GM19043 (cell line): ENCODE results near the gene OR8G5.
"Not testable (repeated sequence)": the region's sequence is repeated elsewhere in the genome, so short reads cannot be mapped to it uniquely, and the experiment has no call there.

Experiments
- ATAC-seq: cut with Tn5 transposase; IDR thresholded peaks from one replicate; pipeline ENCODE4 v1.9.1; 2021; ENCODE audit warnings: low read depth; ENCODE audit not compliant: unreplicated experiment

OR8G5 gene, protein sequence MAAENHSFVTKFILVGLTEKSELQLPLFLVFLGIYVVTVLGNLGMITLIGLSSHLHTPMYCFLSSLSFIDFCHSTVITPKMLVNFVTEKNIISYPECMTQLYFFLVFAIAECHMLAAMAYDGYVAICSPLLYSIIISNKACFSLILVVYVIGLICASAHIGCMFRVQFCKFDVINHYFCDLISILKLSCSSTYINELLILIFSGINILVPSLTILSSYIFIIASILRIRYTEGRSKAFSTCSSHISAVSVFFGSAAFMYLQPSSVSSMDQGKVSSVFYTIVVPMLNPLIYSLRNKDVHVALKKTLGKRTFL

DNA sequence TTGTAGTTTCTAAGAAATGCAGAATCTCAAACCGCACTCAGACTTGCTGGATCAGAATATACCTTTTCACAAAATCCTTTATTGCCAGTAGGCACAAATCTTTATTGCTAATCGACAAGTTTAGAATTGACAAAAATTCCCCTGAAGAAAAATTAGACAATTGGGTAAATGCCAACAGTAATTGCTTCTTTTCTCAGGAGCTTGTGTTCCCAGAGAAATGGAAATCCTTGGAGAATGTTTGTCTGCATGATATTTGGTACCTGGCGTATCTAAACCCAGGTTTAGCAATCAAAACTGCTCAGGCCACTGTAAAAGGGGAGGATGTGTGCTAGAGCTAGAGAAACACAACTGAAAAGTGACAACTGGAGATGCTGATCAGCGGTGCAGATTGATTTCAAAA, at the start of gene OR8G5:
OR8G5 (plus strand) TSS at position 301 of the 400 bp plus-strand sequence. CDS start 8,556 bp downstream, outside the sequence.
- ATAC-seq = no peak

DNA sequence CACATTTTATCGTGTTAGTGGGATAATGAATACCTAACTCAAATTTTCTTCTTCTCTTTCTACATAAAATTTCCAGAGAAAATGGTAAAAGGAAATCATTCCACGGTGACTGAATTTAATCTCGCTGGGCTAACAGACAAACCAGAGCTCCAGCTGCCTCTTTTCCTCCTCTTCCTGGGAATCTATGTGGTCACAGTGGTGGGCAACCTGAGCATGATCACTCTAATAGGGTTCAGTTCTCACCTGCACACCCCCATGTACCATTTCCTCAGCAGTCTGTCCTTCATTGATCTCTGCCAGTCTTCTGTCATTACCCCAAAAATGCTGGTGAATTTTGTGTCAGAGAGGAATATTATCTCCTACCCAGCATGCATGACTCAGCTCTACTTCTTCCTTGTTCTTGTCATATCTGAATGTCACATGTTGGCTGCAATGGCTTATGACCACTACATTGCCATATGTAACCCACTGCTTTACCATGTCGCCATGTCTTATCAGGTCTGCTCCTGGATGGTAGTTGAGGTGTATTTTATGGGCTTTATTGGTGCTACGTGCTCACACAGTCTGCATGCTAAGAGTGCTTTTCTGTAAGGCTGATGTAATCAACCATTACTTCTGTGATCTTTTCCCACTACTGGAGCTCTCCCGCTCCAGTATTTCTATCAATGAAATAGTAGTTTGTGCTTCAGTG, 48.9 kb upstream of the OR8G5 start:
- ATAC-seq = no peak

DNA sequence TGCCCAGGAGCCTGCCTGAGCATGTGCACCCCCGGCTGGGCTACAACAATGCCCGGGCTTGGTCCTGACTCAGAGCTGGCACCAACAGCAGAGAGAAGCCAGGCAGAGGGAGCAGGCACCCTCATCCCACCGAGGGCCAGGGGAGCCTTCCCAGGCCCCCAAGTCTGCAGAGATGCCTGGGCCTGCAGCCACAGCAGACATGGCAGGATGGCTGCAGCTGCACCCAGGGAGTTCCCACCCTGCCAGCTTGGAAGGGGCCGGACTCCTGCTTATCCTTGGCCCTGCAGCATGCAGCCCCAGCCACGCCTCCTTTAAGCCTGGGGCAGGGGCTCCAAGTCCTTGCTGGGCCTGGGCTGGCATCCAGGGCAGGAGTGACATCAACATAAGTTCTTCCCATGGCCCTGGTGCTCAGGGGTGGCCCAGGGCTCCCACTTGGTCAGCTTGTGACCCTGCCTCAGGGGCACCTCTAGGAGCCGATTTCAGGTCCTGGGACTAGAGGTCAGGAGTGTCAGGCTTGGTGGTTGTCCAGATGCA, 46.3 kb upstream of the OR8G5 start:
- ATAC-seq = no peak

DNA sequence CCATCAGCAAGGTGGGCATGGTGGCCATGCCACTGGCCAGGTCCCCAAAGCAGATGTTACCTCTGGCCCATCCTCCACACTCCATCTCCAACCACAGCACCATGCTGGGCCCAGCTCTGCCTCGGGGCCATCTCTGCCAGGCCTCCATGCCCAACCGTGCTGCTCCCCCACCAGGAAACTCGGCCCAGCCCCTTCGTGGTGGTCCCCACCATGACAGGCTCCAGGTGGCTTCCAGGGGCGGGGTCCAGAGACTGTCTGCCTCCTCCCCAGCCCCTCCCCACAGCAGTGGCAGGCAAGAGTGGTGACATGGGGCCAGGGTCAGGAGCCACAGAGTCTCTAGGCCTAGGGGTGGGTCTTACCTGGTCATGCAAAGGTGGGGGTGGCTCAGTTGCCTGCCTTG, 45.8 kb upstream of the OR8G5 start:
- ATAC-seq = no peak

DNA sequence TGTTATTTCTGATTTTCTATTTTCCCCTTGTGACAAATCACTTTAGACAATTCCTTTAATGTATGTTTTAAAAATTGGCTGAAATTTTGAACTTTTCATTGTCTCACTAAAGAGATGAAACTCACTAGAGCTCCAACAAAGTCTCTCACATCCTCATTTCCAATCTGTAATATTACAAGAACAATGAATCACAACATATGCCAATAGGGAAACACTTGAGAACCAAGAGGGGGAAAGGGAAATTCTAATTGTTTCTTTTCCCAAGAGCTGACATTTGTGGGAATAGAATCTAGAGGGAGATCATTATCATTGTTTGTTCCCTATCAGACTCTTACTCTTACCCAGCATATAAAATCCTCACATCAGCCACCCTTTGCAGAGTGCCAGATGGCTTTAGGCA, 44.9 kb upstream of the OR8G5 start:
- ATAC-seq = no peak

DNA sequence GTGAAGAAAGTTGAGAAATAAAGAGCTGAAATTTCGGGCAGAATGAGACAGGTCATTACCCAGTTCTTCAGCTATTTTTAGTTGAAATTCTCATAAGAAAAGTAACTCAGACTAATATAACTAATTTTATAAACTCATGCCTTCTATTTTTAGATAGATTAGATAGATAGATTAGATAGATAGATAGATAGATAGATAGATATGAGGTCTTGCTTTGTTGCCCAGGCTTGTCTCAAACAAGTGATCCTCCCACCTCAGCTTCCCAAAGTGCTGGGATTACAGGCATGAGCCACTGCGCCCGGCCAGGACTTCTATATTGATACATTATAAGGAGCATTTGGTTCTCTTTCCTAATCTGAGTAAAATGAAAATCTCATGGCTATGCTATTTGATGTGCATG, 42.1 kb upstream of the OR8G5 start:
- ATAC-seq = no peak

DNA sequence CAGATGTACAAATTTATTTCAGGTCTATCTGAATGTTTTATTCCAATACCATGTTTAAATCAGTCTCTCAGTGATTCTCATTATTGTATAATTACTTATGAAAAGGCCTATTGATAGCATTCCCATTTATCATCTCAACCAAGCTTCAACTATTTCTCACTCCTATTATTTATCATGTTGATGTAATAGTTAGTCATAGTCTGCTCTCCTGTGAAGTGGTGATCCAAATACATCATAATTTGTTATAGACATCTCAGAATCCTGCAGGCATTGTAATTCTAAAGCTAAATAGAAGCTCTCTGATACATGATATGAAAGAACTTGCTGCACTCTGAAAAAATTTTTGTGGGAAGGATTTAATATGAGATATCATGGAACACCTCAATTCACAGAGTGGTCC, 37.0 kb upstream of the OR8G5 start:
- ATAC-seq = no peak

DNA sequence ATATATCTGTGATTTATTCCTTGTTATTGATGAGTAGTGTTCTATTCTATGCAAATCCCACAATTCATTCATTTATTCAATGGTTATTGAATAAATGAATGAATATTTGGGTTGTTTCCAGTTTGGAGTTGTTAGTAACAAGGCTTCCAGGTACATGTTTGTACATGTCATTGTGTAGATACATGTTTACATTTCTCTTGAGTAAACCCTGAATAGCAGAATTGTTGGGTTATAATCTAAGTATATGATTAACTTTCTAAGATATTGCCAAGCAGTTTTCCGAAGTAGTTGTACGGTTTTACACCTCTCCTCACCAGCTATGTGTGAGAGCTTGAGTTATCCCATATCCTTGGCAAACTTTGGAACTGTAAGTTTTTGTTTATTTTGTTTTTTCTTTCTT, 33.8 kb upstream of the OR8G5 start:
- no peak for ATAC-seq

DNA sequence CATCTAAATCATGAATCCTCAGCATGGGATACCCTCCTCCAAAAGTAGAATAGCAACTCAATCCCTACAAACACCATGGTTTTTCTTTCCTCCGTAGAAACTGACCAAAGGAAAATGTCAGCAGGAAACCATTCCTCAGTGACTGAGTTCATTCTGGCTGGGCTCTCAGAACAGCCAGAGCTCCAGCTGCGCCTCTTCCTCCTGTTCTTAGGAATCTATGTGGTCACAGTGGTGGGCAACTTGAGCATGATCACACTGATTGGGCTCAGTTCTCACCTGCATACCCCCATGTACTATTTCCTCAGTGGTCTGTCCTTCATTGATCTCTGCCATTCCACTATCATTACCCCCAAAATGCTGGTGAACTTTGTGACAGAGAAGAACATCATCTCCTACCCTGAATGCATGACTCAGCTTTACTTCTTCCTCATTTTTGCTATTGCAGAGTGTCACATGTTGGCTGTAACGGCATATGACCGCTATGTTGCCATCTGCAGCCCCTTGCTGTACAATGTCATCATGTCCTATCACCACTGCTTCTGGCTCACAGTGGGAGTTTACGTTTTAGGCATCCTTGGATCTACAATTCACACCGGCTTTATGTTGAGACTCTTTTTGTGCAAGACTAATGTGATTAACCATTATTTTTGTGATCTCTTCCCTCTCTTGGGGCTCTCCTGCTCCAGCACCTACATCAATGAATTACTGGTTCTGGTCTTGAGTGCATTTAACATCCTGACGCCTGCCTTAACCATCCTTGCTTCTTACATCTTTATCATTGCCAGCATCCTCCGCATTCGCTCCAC, 31.4 kb upstream of the OR8G5 start:
- not testable (repeated sequence) for ATAC-seq

DNA sequence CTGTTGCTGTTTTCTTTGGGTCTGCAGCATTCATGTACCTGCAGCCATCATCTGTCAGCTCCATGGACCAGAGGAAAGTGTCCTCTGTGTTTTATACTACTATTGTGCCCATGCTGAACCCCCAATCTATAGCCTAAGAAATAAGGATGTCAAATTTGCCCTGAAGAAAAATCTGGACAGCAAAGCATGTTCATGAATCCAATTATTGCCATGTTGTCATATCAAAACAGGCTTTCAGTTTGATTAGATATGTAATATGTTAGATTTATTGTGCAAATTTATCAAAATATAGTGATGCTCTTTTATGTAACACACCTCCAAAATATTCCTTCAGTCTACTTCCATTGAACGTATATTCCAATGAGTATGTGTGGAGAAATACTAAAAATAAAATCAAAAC, 30.7 kb upstream of the OR8G5 start:
- ATAC-seq = no peak

DNA sequence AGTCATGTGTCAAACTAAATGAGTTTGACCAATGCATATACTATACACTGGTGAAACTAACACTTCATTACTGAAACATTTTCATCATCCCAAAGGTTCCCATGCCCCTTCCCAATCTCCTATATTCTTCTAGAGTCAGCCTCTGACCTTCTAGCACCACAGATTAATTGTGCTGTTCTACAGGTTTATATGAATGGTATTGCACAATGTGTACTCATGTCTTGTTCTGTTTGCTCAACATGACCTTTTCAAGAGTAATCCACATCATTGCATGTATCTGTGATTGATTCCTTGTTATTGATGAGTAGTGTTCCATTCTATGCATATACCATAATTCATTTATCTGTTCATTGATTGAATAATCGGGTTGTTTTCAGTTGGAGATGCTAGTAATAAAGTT, 22.8 kb upstream of the OR8G5 start:
- ATAC-seq = no peak

DNA sequence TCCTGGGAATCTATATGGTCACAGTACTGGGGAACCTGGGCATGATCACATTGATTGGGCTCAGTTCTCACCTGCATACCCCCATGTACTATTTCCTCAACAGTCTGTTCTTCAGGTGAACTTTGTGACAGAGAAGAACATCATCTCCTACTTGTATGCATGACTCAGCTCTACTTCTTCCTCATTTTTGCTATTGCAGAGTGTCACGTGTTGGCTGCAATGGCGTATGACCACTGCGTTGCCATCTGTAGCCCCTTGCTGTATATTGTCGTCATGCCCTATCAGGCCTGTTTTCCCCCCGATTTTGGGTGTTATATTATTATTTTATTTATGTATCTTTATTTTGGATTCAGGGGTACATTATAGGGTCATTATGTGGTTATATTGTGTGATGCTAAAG, 17.7 kb upstream of the OR8G5 start:
- no peak for ATAC-seq

DNA sequence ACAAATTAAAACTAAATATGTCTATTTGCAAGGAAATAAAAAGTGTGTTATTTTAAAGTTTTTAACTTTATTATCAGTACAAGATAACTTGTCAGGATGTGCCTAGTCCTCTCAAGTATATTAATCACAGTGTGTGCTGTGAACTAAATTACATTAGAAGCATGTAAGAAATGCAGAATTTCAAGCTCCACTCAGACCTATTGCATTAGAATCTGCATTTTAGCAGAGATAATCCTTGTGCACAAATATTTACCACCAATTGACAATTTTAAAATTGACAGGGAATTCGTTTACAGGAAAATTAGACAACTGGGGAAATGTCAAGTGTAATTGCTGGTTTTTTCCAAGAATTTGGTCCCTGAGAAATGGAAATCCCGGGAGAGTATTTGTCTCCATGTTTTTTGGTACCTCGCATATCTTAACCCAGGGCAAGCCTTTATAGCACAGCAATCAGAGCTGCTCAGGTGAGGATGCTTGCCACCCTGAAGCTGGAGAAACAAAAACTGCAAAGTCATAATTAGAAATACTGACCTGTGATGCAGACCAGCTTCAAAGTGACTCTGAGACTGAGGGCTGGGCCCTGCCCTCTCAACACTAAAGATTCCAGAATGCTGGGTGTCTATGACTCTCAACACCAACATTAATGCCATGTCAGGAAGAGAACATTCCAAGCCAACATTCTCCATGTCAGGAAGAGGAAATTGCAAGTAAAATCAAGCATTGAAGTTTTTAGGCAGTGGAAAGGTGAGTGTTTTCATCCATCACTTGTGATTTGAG, 15.4 kb upstream of the OR8G5 start, which contains the start of gene OR8G1:
OR8G1 (plus strand) TSS at position 475 of the 777 bp plus-strand sequence. CDS start 8,581 bp downstream, outside the sequence.
- no peak for ATAC-seq

DNA sequence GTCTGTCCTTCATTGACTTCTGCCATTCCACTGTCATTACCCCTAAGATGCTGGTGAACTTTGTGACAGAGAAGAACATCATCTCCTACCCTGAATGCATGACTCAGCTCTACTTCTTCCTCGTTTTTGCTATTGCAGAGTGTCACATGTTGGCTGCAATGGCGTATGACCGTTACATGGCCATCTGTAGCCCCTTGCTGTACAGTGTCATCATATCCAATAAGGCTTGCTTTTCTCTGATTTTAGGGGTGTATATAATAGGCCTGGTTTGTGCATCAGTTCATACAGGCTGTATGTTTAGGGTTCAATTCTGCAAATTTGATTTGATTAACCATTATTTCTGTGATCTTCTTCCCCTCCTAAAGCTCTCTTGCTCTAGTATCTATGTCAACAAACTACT, 6.3 kb upstream of the OR8G5 start:
- not testable (repeated sequence) for ATAC-seq

DNA sequence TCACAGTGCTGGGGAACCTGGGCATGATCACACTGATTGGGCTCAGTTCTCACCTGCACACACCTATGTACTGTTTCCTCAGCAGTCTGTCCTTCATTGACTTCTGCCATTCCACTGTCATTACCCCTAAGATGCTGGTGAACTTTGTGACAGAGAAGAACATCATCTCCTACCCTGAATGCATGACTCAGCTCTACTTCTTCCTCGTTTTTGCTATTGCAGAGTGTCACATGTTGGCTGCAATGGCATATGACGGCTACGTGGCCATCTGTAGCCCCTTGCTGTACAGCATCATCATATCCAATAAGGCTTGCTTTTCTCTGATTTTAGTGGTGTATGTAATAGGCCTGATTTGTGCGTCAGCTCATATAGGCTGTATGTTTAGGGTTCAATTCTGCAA, 8.9 kb downstream of the OR8G5 start:
- not testable (repeated sequence) for ATAC-seq

DNA sequence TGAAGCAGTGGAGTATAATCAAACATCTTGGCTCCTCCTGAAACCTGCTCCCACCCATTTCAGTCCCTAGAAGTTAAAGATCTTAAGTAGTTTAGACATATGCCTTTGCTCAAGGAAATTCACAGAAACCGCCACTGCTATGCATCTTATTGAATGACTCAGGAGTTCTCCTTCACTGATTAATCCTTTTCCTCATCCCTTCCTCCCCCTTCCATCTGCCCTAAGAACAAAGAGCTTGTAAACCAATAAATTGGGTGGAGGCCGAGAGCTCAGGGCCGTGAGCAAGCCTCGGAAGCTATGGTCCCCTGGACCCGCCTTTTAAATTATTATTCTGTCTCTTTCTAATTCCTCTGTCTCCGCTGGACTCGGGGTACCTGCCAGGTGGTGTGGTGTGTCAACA, 14.7 kb downstream of the OR8G5 start:
- ATAC-seq = not testable (repeated sequence)

DNA sequence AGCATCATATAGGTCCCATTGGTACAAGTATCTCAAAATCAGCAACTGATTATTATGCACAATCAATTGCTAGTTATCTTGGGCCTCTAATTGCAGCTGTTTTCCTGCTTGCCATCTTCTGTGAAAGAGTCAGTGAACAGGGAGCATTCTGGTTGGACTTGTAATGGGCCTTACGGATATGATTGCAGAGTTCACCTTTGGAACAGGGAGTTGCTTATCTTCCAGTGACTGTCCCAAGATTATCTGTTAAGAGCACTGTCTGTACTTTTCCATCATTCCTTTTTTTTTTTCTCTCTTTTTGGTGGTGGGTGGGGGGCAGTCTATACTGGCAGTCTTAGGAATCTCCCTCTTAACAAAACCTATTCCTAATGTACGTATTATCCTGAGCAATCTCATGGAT, 17.8 kb downstream of the OR8G5 start:
- no peak for ATAC-seq

DNA sequence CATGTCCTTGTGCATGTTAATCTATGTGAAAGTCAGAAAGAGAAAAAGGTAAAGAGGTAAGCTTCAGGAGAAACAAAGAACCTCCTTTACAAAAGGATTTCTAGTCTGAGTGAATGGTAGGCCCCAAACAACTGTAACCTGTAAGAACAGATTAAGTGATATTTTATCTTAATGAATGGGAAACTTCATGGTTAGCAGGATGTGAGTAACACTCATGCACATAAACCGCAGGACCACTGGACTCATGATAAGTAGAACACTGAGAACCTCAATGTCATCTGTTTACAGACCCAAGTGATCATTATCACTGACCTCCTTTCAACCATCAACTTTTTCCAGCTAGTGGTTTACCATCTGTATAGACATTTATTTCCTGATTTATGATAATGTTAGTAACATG, 19.9 kb downstream of the OR8G5 start:
- ATAC-seq = no peak

DNA sequence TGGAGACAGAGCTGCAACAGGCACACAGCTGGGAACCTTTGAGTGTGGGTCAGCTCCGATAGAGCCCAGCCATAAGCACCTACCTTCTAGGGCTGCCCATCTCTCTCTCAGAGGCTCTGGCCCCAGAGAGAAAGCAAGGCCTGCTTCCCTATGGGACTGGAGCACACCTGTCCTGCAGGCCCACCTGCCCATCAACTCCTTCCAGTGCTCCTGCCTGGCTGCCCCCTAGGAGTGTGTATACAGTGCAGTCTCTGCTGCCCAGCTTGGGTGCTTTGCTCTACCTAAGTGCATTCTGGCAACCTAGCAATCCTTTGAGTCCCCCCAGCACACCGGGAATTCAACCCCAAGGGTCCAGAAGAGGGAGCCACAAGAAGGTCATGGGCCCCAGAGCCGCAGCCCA, 21.0 kb downstream of the OR8G5 start:
- ATAC-seq = no peak

DNA sequence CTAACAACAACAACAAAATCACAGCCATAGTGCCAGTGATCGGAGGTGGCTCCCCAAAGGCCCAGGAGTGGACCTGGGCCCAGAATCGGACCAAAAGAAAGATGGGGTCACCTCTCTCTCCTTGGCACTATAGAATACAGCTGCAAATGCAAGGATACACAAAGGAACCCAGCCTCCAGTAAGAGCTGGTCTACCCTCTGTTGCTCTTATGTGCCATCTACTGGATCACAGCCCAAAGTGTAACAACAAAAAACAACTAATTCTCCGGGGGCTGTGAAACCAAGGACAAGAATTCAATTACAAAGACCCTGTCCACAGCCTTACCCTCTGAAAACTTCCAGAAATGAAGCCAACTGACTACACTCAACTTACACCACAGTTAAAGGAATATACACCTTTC, 21.6 kb downstream of the OR8G5 start:
- no peak for ATAC-seq
